Measurements from ENCODE around the gene RAB3D.

The RAB3D gene

DNA sequence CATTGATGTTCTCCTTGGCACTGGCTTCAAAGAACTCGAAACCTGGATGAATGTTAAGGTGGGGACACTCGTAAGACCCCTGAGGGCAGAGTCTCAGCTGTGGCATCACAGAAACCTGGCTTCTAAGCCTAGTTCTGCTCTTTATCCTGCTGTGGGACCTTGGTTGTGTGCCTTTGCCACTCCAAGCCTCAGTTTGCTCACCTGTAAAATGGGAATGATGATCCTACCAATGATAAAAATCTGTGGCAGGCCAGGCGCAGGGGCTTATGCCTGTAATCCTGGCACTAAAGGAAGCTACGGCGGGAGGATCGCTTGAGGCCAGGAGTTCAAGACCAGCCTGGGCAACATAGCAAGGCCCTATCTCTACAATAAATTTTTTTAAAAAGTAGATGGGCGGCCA lies 13.9 kb downstream of the RAB3D start:
- Histone ChIP-seq H4K20me1 (ENCODE audit: low read depth, low read length) (no peaks in the 10 kb centered on the region), H3K9ac (ENCODE audit: low read length) (no peak overlapping the region), H3K9me3 (ENCODE audit: insufficient read depth, low read length) (no peaks in the 10 kb centered on the region), H3F3A (ENCODE audit: insufficient read depth) (no peaks in the 10 kb centered on the region), H3K36me3 (ENCODE audit: low read length) (no peaks in the 10 kb centered on the region), H3K4me3 (ENCODE audit: insufficient read depth, low read length, poor library complexity, severe bottlenecking) (no peak overlapping the region), H3K27me3 (ENCODE audit: low read length) (no peaks in the 10 kb centered on the region), H2AFZ (ENCODE audit: low read depth, low read length, severe bottlenecking) (no peak overlapping the region), H3K79me2 (ENCODE audit: insufficient read depth, low read length) (no peaks in the 10 kb centered on the region), H3K27ac (ENCODE audit: low read depth, low read length) (no peak overlapping the region), H3K9me2 (replicated peaks; ENCODE audit: insufficient read depth, low read length) (no peaks in the 10 kb centered on the region), H3K4me2 (ENCODE audit: low read depth, low read length, poor library complexity, severe bottlenecking) (no peak overlapping the region)
- TF ChIP-seq, protein P1, sequence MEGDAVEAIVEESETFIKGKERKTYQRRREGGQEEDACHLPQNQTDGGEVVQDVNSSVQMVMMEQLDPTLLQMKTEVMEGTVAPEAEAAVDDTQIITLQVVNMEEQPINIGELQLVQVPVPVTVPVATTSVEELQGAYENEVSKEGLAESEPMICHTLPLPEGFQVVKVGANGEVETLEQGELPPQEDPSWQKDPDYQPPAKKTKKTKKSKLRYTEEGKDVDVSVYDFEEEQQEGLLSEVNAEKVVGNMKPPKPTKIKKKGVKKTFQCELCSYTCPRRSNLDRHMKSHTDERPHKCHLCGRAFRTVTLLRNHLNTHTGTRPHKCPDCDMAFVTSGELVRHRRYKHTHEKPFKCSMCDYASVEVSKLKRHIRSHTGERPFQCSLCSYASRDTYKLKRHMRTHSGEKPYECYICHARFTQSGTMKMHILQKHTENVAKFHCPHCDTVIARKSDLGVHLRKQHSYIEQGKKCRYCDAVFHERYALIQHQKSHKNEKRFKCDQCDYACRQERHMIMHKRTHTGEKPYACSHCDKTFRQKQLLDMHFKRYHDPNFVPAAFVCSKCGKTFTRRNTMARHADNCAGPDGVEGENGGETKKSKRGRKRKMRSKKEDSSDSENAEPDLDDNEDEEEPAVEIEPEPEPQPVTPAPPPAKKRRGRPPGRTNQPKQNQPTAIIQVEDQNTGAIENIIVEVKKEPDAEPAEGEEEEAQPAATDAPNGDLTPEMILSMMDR (IDR thresholded peaks at IDR 0.05; ENCODE audit: insufficient read depth, low read length, poor library complexity, severe bottlenecking): no peak
- no peak for TF ChIP-seq EZH2phosphoT487 (conservative IDR thresholded peaks at IDR 0.05; ENCODE audit: low read length)

DNA sequence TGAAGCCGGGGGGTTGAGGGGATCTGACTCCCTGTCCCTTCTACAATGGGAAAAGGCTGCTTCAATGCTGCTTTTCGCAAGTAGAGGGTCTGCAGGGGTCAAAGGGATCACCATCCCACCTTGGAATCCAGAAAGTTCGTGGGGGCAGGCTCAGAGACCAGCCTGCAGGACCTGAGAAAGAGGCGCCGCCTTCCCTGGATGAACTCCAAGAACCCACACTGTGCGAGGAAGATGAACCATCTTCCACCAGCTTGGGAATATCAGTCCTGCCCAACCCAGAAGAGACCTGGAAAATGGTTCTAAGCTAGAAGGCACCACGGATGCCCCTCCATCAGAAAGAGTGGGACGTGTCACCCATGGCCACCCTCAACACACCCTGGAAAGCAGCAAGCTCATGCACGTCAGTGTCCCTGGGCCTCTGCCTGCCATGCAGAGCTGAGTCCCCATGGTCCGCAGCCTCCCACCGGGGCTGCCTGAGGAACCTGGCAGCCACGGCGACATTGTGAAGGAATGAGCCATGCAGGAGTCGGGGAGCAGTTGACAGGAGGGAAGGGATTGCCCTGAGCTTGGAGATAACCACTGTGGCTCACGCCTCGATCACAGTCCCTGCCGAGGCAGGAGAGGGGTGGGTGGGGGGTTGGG lies 14.6 kb downstream of the RAB3D start:
- no peak overlapping the region for H3K27ac ChIP-seq (ENCODE audit: low read depth, low read length)
- no peaks in the 10 kb centered on the region for H3K9me2 ChIP-seq (replicated peaks; ENCODE audit: insufficient read depth, low read length)
- H2AFZ ChIP-seq (ENCODE audit: low read depth, low read length, severe bottlenecking): no peak overlapping the region
- H3K79me2 ChIP-seq (ENCODE audit: insufficient read depth, low read length): no peaks in the 10 kb centered on the region
- no peaks in the 10 kb centered on the region for H3K9me3 ChIP-seq (ENCODE audit: insufficient read depth, low read length)
- H3K27me3 ChIP-seq (ENCODE audit: low read length): no peaks in the 10 kb centered on the region
- no peak overlapping the region for H3K4me3 ChIP-seq (ENCODE audit: insufficient read depth, low read length, poor library complexity, severe bottlenecking)
- no peak overlapping the region for H3K4me2 ChIP-seq (ENCODE audit: low read depth, low read length, poor library complexity, severe bottlenecking)
- H3K9ac ChIP-seq (ENCODE audit: low read length): no peak overlapping the region
- H4K20me1 ChIP-seq (ENCODE audit: low read depth, low read length): no peaks in the 10 kb centered on the region
- H3K36me3 ChIP-seq (ENCODE audit: low read length): no peaks in the 10 kb centered on the region
- TF ChIP-seq, protein P1 (IDR thresholded peaks at IDR 0.05; ENCODE audit: insufficient read depth, low read length, poor library complexity, severe bottlenecking): no peak
- no peak for TF ChIP-seq EZH2phosphoT487 (conservative IDR thresholded peaks at IDR 0.05; ENCODE audit: low read length)
- no peaks in the 10 kb centered on the region for H3F3A ChIP-seq (ENCODE audit: insufficient read depth)

DNA sequence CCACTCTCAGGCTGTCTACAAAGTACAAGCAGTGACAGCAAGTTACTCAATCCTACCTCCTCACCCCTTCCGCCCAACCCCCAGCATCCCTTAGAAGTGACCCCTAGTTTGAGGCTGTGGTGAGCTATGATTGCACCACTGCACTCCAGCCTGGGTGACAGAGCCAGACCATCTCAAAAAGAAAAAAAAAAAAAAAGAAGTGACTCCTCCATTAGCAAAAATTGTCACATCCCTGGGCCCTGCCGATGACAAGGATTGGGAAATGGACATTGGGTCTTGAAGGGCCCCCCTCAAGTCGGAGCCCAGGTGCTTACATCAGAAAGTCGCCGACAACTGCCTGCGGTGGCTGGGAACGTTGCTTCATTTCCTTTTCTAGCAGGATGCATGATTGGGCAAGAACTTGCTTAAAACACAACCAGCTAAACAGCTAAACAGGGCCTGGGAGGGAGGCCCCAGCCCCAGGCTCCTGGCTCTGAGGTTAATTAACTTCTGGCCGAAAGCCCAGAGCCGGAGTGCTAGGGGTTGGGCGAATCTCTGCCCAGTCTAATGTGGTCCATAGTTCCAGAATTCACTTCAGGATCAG lies 15.3 kb downstream of the RAB3D start:
- no peak overlapping the region for H2AFZ ChIP-seq (ENCODE audit: low read depth, low read length, severe bottlenecking)
- no peak overlapping the region for H3K9ac ChIP-seq (ENCODE audit: low read length)
- no peaks in the 10 kb centered on the region for H3F3A ChIP-seq (ENCODE audit: insufficient read depth)
- no peak overlapping the region for H3K4me3 ChIP-seq (ENCODE audit: insufficient read depth, low read length, poor library complexity, severe bottlenecking)
- no peak overlapping the region for H3K27ac ChIP-seq (ENCODE audit: low read depth, low read length)
- no peak for TF ChIP-seq EZH2phosphoT487 (conservative IDR thresholded peaks at IDR 0.05; ENCODE audit: low read length)
- TF ChIP-seq, protein P1 (IDR thresholded peaks at IDR 0.05; ENCODE audit: insufficient read depth, low read length, poor library complexity, severe bottlenecking): no peak
- no peaks in the 10 kb centered on the region for H3K9me2 ChIP-seq (replicated peaks; ENCODE audit: insufficient read depth, low read length)
- no peaks in the 10 kb centered on the region for H3K9me3 ChIP-seq (ENCODE audit: insufficient read depth, low read length)
- no peaks in the 10 kb centered on the region for H4K20me1 ChIP-seq (ENCODE audit: low read depth, low read length)
- H3K36me3 ChIP-seq (ENCODE audit: low read length): no peaks in the 10 kb centered on the region
- no peak overlapping the region for H3K4me2 ChIP-seq (ENCODE audit: low read depth, low read length, poor library complexity, severe bottlenecking)
- no peaks in the 10 kb centered on the region for H3K27me3 ChIP-seq (ENCODE audit: low read length)
- H3K79me2 ChIP-seq (ENCODE audit: insufficient read depth, low read length): no peaks in the 10 kb centered on the region

Measured in SU-DHL-6 (cell line).